ENCODE results near the gene PCDHGB3.
"Not testable (repeated sequence)": the region's sequence is repeated elsewhere in the genome, so short reads cannot be mapped to it uniquely, and the experiment has no call there.

Gene PCDHGB3

DNA sequence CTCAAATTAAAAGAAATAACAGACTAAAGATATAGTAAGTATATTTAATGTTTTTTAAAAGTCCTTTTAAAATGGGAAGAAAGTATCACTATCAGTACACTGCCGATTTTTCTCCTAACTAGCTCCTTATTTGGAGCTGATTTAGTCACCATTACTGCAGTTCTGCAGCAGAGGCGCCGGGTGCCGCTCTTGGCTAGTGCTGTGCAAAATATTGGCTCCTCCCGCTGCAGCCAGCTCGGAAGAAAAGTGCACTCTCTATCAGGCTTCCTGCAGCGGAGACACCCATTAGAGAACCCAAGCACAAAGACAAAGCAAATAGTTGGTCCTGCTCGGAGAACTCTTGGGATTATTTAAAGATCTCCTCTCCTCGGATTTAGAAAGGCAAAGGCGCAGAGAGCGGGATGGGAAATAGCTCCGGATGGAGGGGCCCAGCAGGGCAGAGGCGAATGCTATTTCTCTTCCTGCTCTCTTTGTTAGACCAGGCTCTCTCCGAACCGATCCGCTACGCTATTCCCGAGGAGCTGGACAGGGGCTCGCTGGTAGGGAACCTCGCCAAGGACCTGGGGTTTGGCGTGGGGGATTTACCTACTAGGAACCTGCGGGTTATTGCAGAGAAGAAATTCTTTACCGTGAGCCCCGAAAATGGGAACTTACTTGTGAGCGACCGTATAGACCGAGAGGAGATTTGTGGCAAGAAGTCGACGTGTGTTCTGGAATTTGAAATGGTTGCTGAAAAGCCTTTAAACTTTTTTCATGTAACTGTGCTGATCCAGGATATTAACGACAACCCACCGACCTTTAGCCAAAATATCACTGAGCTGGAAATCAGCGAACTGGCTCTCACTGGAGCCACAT is at the start of gene PCDHGB3:
PCDHGB3 (plus strand) TSS at position 249 of the 855 bp plus-strand sequence; CDS start at position 402, 153 bp downstream.
- peak; percentile 34 for DNase-seq

DNA sequence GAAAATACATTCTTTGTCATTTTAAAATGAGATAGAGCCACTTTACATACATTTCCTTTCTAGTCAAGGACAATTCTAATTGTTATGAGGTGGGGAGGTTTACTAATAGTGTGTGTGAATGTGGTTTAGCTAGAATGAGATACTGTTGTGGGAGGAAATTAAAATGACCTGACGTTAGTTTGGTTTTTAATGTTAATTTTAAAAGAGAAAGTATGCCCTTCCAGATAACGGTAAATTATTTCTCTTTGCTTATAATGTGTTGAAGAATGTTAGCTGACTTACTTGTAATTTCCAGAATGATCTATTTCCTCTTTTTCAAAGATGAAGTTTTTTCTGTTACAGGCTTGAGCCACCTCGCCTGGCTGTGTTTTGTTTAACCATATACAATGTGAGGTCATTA is 47.8 kb upstream of the PCDHGB3 start:
- DNase-seq = no peak

DNA sequence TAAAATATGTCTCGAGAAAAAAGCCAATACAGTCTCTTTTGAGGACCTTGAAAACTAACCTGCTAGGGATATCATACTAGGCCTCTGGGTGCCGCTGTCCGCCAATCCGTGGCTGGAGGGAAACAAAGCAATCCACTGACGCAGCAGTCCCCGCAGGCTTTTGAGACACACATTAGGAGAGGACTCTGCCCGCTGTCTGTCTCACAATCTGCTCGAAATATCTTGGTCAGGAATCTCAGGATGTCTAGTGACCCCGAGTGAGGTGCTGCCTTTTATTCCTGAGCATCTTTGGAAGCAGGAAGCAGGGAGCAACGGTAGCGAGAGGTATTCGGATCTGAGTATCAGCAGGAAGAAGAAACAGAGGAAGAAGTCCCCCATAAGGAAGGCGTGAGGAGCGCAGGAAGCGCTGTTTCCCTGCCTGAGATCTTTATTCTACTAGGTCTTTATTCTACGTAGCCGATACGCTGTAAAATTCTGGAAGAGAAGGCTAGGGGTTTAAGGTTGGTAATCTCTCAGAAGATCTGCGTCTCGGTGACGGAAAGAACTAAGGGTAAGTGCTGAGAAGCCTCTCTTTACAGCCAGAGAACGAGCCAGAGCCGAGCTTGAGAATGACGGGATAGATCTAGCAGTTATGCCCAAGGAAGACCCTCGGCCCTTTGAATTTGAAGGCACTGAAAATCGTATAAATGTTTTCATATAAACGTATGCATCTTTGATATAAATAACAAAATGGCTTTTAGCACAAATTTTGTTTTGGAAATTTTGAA is 43.8 kb upstream of the PCDHGB3 start:
- peak; percentile 76 for DNase-seq

DNA sequence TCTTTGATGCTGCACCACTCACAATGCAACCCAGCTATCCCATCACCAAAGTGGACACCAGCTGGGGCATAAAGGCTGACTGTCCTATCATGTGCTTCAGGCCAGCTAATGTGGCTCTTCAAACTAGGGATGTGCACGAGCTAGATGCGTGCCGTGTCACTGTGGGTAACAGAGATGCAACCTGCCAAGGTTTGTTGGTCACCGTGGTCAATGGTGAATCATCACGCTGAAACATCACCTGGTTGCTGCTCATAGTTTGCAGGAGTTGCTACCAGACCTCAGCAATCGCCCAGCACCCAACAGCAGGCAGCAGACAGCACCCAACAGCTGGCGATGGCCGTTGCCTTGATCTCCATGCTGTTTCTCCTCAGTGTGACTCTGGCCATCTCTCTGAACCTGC is 41.8 kb upstream of the PCDHGB3 start:
- no peak for DNase-seq

DNA sequence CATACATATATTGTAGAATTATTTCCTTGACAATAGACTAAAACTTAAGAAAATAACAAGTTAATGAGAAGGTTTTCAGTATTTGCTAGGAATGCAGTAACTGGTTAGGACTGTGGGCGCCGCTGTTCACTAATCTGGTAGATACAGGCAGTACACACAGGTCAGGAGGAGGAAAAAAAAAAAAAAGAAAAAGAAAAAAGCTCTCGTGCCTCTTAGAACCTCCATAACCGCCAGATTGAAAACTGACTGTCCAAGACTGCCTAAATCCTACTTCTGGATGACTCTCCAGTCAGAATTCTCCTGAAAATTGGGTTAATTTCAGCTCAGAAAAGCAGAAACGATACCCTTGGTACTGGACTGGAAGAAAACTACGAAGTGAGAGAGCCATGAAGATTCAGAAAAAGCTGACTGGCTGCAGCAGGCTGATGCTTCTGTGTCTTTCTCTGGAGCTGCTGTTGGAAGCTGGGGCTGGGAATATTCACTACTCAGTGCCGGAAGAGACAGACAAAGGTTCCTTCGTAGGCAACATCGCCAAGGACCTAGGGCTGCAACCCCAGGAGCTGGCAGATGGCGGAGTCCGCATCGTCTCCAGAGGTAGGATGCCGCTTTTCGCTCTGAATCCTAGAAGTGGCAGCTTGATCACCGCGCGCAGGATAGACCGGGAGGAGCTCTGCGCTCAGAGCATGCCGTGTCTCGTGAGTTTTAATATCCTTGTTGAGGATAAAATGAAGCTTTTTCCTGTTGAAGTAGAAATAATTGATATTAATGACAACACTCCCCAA is 39.6 kb upstream of the PCDHGB3 start, which contains the start of gene PCDHGA1:
PCDHGA1 (plus strand) TSS at position 216 of the 782 bp plus-strand sequence.
- DNase-seq = peak; percentile 41

DNA sequence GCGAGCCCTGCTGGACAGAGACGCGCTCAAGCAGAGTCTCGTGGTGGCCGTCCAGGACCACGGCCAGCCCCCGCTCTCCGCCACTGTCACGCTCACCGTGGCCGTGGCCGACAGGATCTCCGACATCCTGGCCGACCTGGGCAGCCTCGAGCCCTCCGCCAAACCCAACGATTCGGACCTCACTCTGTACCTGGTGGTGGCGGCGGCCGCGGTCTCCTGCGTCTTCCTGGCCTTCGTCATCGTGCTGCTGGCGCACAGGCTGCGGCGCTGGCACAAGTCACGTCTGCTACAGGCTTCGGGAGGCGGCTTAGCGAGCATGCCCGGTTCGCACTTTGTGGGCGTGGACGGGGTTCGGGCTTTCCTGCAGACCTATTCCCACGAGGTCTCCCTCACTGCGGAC is 37.5 kb upstream of the PCDHGB3 start:
- DNase-seq = not testable (repeated sequence)

DNA sequence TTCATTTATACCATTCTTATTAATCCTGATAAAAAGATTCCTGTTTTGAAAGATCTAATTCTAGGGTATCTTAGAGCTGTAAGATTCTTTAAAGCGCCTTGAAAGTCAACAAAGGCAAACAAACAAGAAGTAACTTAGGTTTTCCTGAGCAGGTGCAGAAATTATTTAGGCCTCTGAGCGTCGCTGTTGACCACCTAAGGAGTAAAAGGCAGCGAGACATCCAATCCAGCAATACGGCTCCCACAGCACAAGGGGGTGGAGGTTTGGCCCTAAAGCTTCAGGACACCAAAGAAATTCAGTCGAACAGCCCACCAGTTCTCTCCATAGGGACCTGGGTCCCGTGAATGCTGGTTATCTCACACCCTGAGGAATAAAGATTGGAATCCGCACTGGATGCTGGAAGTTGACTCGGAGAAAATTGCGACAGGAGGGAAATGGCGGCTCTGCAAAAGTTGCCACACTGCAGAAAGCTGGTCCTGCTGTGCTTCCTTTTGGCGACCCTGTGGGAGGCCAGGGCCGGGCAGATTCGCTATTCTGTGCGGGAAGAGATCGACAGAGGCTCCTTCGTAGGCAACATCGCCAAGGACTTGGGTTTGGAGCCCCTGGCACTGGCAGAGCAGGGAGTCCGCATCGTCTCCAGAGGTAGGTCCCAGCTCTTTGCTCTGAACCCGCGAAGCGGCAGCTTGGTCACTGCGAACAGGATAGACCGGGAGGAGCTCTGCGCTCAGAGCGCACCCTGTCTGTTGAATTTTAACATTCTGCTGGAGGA is 31.3 kb upstream of the PCDHGB3 start, which contains the start of gene PCDHGA2:
PCDHGA2 (plus strand) TSS at position 223 of the 769 bp plus-strand sequence.
- DNase-seq = no peak

DNA sequence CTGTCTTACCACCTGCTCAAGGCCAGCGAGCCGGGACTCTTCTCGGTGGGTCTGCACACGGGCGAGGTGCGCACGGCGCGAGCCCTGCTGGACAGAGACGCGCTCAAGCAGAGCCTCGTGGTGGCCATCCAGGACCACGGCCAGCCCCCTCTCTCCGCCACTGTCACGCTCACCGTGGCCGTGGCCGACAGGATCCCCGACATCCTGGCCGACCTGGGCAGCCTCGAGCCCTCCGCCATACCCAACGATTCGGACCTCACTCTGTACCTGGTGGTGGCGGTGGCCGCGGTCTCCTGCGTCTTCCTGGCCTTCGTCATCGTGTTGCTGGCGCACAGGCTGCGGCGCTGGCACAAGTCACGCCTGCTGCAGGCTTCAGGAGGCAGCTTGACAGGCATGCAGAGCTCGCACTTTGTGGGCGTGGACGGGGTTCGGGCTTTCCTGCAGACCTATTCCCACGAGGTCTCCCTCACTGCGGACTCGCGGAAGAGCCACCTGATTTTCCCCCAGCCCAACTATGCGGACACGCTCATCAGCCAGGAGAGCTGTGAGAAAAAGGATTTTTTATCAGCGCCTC is 29.2 kb upstream of the PCDHGB3 start:
- DNase-seq = not testable (repeated sequence)

DNA sequence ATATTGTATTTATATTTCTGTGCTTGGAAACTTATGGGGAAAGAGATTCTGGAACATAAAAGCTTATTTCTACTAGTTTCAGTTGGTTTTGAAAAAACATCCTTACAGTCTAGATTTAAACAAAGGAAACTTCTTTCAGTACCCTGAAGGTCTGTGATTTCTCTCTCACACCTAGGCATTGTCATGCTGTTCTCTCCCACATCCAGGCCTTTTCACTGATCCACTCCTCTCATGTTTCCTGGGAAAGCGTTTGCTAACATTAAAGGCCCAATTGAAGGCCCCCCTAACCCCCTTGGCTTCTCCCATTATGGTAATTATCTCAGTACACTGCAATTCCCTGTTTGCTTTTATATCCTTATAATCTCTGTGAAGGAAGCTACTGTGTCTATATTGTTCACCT is 27.3 kb upstream of the PCDHGB3 start:
- no peak for DNase-seq

DNA sequence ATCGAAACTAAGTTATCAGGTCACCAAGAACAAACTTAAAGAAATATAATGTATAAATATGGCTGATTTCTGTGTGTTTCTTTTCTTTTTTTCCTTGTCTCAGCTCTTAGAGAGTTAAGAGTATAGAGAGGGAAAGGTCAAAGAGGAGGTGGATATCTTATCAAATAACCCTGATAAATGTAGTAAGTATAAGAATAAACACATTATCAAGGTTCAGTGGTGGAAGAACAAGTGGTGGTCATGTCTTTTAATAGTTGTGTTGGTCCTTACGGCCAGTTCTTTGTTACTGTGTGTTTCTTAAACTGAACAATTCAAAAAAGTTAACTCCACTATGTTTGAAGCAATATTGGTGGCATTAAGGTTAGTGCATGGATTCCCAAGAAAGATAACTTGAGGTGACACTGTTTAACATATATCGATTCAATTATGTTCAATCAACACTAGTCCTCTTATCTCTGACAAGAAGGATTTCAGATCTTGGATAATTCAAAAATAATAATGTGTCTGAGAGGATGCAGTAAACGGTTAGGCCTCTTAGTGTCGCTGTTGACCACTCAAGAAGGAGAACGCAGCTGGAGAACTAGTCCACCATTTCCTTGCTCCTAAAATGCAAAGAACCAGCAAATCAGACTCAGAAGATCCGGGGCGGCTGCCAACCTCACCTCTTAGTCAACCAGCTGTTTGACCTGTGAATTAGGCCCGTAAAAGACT is 26.6 kb upstream of the PCDHGB3 start, which contains the start of gene PCDHGA3:
PCDHGA3 (plus strand) TSS at position 588 of the 711 bp plus-strand sequence. CDS start 205 bp downstream, outside the sequence.
- DNase-seq = no peak

DNA sequence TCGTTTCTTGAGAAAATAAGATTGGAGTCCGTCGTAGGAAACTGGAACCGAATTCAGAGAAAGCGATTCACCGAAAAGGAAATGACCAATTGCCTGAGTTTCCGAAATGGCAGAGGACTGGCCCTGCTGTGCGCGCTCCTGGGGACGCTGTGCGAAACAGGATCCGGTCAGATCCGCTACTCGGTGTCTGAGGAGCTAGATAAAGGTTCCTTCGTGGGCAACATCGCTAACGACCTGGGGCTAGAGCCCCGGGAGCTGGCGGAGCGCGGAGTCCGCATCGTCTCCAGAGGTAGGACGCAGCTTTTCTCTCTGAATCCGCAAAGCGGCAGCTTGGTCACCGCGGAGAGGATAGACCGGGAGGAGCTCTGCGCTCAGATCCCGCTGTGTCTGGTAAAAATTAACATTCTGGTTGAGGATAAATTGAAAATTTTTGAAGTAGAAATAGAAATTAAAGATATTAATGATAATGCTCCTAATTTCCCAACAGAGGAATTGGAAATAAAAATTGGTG is 26.0 kb upstream of the PCDHGB3 start:
- no peak for DNase-seq

DNA sequence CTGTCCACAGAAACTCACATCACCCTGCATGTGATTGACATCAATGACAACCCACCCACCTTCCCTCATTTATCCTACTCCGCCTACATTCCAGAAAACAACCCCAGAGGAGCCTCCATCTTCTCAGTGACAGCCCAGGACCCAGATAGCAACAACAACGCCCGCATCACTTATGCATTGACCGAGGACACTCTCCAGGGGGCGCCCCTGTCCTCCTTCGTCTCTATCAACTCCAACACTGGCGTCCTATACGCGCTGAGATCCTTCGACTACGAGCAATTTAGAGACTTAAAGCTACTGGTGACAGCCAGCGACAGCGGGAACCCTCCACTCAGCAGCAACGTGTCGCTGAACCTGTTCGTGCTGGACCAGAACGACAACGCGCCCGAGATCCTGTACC is 24.7 kb upstream of the PCDHGB3 start:
- DNase-seq = no peak

DNA sequence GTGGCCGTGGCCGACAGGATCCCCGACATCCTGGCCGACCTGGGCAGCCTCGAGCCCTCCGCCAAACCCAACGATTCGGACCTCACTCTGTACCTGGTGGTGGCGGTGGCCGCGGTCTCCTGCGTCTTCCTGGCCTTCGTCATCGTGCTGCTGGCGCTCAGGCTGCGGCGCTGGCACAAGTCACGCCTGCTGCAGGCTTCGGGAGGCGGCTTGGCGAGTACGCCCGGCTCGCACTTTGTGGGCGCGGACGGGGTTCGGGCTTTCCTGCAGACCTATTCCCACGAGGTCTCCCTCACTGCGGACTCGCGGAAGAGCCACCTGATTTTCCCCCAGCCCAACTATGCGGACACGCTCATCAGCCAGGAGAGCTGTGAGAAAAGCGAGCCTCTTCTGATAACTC is 24.0 kb upstream of the PCDHGB3 start:
- DNase-seq = not testable (repeated sequence)

DNA sequence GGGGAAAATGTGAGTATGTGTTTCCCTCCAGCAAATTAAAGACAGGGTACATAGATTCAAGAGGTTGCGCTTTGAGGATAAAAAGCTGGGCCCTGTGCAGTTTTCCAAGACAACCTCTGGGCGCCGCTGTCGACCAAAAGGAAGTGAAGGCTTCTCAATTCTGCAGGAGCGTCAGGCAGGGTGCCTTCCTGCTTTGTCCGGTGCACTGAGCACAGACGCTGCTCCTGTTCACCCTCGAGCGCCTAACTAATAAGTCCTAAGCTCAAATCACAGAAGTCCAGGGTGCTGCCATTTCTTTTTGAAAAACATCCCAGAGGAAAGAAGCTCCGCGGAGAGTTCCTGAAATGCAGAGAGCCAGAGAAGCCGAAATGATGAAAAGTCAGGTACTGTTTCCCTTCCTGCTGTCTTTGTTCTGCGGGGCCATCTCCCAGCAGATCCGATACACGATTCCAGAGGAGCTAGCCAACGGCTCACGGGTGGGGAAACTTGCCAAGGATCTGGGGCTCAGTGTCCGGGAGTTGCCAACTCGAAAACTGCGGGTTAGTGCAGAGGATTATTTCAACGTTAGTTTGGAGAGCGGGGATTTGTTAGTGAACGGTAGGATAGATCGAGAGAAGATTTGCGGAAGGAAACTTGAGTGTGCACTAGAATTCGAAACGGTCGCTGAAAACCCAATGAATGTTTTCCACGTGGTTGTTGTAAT is 20.0 kb upstream of the PCDHGB3 start, which contains the start of gene PCDHGB1:
PCDHGB1 (plus strand) TSS at position 183 of the 703 bp plus-strand sequence; CDS start at position 345, 162 bp downstream.
- DNase-seq = peak; percentile 44

DNA sequence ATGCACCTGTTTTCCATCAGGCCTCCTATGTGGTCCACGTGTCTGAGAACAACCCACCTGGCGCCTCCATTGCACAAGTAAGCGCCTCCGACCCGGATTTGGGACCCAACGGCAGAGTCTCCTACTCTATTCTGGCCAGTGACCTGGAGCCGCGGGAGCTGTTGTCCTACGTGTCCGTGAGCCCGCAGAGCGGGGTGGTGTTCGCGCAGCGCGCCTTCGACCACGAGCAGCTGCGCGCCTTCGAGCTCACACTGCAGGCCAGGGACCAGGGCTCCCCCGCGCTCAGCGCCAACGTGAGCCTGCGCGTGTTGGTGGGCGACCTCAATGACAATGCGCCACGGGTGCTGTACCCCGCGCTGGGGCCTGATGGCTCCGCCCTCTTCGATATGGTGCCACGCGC is 18.5 kb upstream of the PCDHGB3 start:
- no peak for DNase-seq

DNA sequence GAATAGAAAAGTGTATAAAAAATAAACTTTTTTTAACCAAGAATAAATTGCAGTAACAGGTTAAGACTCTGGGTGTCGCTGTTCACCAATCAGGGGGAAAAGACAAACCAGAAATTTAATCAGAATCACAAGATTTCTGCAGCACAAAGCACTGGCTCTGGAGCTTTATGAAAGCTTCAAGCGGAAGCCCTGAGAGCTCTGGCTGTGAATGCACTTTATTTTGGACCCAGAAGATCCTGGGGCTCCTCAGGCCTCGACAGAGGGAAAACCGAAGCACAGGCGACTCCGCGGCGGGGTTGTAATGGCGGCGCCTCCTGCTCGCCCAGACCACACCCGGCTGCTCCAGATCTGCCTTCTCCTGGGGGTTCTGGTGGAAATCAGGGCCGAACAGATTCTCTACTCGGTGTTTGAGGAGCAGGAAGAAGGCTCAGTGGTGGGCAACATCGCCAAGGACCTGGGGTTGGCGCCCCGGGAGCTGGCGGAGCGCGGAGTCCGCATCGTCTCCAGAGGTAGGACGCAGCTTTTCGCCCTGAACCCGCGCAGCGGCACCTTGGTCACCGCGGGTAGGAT is 15.1 kb upstream of the PCDHGB3 start, which contains the start of gene PCDHGA4:
PCDHGA4 (plus strand) TSS at position 122 of the 570 bp plus-strand sequence; CDS start at position 209, 87 bp downstream.
- DNase-seq = no peak

DNA sequence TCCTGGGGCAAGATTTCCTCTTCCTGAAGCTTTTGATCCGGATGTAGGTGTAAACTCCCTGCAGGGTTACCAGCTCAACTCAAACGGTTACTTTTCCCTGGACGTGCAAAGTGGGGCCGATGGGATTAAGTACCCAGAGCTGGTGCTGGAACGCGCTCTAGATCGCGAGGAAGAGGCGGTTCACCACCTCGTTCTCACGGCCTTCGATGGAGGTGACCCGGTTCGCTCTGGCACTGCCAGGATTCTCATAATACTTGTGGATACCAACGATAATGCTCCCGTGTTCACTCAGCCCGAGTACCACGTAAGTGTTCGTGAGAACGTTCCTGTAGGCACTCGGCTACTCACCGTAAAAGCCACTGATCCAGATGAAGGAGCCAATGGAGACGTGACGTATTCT is 14.4 kb upstream of the PCDHGB3 start:
- no peak for DNase-seq

DNA sequence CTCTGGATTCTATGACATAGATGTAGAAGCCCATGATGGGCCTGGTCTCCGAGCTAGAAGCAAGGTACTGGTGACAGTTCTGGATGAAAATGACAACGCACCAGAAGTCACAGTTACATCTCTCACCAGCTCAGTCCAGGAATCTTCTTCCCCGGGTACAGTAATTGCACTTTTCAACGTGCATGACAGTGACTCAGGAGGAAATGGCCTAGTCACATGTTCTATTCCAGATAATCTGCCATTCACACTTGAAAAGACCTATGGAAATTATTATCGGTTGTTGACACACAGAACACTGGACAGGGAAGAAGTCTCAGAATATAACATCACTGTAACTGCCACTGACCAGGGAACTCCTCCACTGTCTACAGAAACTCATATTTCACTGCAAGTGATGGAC is 13.9 kb upstream of the PCDHGB3 start:
- DNase-seq = no peak

DNA sequence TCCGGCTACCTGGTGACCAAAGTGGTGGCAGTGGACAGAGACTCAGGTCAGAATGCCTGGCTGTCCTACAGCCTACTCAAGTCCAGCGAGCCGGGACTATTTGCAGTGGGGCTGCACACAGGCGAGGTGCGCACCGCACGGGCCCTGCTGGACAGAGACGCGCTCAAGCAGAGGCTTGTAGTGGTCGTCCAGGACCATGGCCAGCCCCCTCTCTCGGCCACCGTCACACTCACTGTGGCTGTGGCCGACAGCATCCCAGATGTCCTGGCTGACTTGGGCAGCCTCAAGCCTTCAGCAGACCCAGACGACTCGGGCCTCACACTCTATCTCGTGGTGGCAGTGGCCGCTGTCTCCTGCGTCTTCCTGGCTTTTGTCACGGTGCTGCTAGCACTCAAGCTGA is 13.1 kb upstream of the PCDHGB3 start:
- DNase-seq = no peak
